ENCODE data around the gene STARD5. TPM values are rescaled to one million over a fixed set of nuclear protein-coding genes. Genes with fewer than 3 reads are reported as not detected.

The STARD5 gene
- total RNA-seq, 2 donors from 2014 or later = 2.0 to 5.4 TPM

- no peaks in the 10 kb centered on the region for H3K36me3 ChIP-seq (ENCODE audit: control insufficient read depth, insufficient read depth, low read length)
- no peak for TF ChIP-seq CTCF (conservative IDR thresholded peaks at IDR 0.05)
- Mint-ChIP-seq H3K27ac (no peak overlapping the region), H3K36me3 (ENCODE audit: low read depth) (no peaks in the 10 kb centered on the region), H3K4me1 (peaks cover 9% of the 10 kb centered on the region), H3K9me3 (no peaks in the 10 kb centered on the region), H3K27me3 (ENCODE audit: insufficient read depth) (peaks cover 27% of the 10 kb centered on the region), H3K4me3 (no peak overlapping the region)
- no peaks in the 10 kb centered on the region for H3K27me3 ChIP-seq (ENCODE audit: control insufficient read depth, insufficient read depth, low read length, poor library complexity, severe bottlenecking)
- no peaks in the 10 kb centered on the region for H3K4me1 ChIP-seq (ENCODE audit: control insufficient read depth, insufficient read depth, low read length)
- WGBS, 2 experiments (ENCODE audit: insufficient coverage in 1 of 2, insufficient read length in 1 of 2) = 98 to 100% methylated on average over 1 to 3 of the region's 3 CpGs
- no peaks in the 10 kb centered on the region for H3K9me3 ChIP-seq (ENCODE audit: control insufficient read depth, low read length)
- DNase-seq = no peak
- no peak overlapping the region for H3K27ac ChIP-seq (ENCODE audit: low read depth, low read length)
- H3K9ac ChIP-seq (ENCODE audit: extremely low read depth, low read length, poor library complexity, severe bottlenecking) = no peak overlapping the region
- H3K4me3 ChIP-seq (ENCODE audit: low read length) = no peak overlapping the region
Observed at GRCh38 chr15:81299156-81299555, 24.8 kb downstream of the STARD5 start.

- H3K27me3 ChIP-seq (ENCODE audit: control insufficient read depth, insufficient read depth, low read length, poor library complexity, severe bottlenecking) = no peaks in the 10 kb centered on the region
- H3K27ac ChIP-seq (ENCODE audit: low read depth, low read length) = no peak overlapping the region
- H3K36me3 Mint-ChIP-seq (ENCODE audit: low read depth) = no peaks in the 10 kb centered on the region
- H3K27me3 Mint-ChIP-seq (ENCODE audit: insufficient read depth) = peaks cover 27% of the 10 kb centered on the region
- H3K4me3 ChIP-seq (ENCODE audit: low read length) = no peak overlapping the region
- no peaks in the 10 kb centered on the region for H3K36me3 ChIP-seq (ENCODE audit: control insufficient read depth, insufficient read depth, low read length)
- no peak for DNase-seq
- H3K27ac Mint-ChIP-seq = no peak overlapping the region
- WGBS, 2 experiments (ENCODE audit: insufficient coverage in 1 of 2, insufficient read length in 1 of 2) = 88 to 92% methylated on average over 6 of the region's 6 CpGs
- H3K4me1 ChIP-seq (ENCODE audit: control insufficient read depth, insufficient read depth, low read length) = no peaks in the 10 kb centered on the region
- no peak overlapping the region for H3K4me3 Mint-ChIP-seq
- H3K4me1 Mint-ChIP-seq = peaks cover 7% of the 10 kb centered on the region
- H3K9ac ChIP-seq (ENCODE audit: extremely low read depth, low read length, poor library complexity, severe bottlenecking) = no peak overlapping the region
- TF ChIP-seq CTCF (conservative IDR thresholded peaks at IDR 0.05) = no peak
- H3K9me3 ChIP-seq (ENCODE audit: control insufficient read depth, low read length) = no peaks in the 10 kb centered on the region
- no peaks in the 10 kb centered on the region for H3K9me3 Mint-ChIP-seq
Observed at GRCh38 chr15:81298611-81299010, 25.3 kb downstream of the STARD5 start.

GRCh38 chr15:81297603-81298575 lies 26.1 kb downstream of the STARD5 start:
- Mint-ChIP-seq H3K27me3 (ENCODE audit: insufficient read depth) (peaks cover 28% of the 10 kb centered on the region), H3K4me3 (no peak overlapping the region), H3K9me3 (no peaks in the 10 kb centered on the region), H3K27ac (no peak overlapping the region), H3K4me1 (peaks cover 7% of the 10 kb centered on the region), H3K36me3 (ENCODE audit: low read depth) (no peaks in the 10 kb centered on the region)
- Histone ChIP-seq H3K27me3 (ENCODE audit: control insufficient read depth, insufficient read depth, low read length, poor library complexity, severe bottlenecking) (no peaks in the 10 kb centered on the region), H3K4me1 (ENCODE audit: control insufficient read depth, insufficient read depth, low read length) (no peaks in the 10 kb centered on the region), H3K27ac (ENCODE audit: low read depth, low read length) (no peak overlapping the region), H3K4me3 (ENCODE audit: low read length) (no peak overlapping the region), H3K9ac (ENCODE audit: extremely low read depth, low read length, poor library complexity, severe bottlenecking) (no peak overlapping the region), H3K36me3 (ENCODE audit: control insufficient read depth, insufficient read depth, low read length) (no peaks in the 10 kb centered on the region), H3K9me3 (ENCODE audit: control insufficient read depth, low read length) (no peaks in the 10 kb centered on the region)
- WGBS, 2 experiments (ENCODE audit: insufficient coverage in 1 of 2, insufficient read length in 1 of 2) = 84 to 88% methylated on average over 2 to 4 of the region's 4 CpGs
- DNase-seq = no peak
- TF ChIP-seq CTCF (conservative IDR thresholded peaks at IDR 0.05) = no peak
